Measurements from ENCODE around the gene SLC22A23.
"Not testable (repeated sequence)": the region's sequence is repeated elsewhere in the genome, so short reads cannot be mapped to it uniquely, and the experiment has no call there.

The SLC22A23 gene

DNA sequence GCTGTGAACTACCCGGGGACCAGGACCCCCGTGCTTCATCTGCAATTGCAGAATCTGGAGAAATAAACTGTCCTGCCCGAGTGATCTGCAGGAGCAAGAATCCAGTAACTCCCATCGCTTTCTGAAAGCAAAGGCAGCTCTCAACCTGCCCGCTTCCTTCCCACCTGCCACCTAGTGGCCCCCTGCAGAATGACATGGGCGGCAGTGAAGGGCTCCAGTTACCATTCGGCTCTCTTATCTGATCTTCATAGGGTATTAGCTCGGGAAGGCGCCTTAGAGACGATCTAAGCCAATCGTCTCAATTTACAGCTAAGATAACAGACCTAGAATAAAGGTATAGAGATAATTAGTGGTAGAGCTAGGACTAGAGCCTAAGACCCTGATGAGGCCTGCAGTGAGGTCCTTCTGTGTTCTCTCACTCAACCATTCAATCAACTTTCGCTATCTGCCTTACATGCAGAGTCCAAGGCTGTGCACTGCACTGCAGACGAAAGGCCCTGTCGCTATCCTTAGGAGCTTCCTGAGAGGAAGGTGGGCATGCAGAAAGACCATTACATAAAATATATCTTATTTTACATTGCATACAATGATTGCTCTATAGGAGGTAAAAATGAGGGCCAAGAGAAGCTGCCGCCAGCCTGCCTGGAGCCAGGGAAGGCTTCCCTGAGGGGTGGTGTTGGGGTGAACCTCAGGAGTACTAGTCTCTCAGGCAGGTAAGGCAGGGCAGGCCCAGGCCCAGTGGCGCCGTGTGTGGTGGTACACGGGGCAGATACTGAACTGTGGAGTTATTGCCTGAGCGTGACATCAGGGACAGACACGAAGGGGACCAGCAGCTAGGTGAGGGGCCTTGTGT lies 205.2 kb downstream of the SLC22A23 start:
- Mint-ChIP-seq H3K9me3 (no peaks in the 10 kb centered on the region), H3K27ac (no peak overlapping the region), H3K4me3 (peak overlapping the region in 1 of 2 donors; percentile 56), H3K27me3 (peaks cover 51% of the 10 kb centered on the region), H3K4me1 (peaks cover 6% of the 10 kb centered on the region)
- ATAC-seq (peak; percentile 83), DNase-seq (peak; percentile 72 to 79)

DNA sequence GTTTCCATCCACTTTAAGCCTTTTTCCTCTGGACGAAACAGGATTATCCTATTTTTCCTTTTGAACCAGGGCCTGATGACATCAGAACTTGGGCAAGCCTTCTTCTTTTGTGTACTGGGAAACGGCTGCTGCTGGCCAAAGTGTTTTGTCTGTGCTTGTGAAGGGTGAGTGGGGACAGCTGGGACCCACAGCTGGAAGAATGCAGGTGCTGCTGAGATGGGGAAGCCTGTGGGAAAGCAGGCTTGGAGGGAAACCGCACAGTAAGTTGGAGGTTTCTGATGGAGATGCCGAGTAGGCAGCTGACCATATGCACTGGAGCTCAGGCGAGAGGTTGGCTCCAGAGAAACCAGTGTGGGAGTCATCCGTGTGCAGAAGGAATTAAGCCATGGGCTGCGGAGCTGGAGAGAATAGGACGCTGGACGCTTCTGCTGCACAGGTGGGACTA lies 206.6 kb downstream of the SLC22A23 start:
- no peak for DNase-seq
- Mint-ChIP-seq H3K27me3 (peaks cover 46% of the 10 kb centered on the region), H3K9me3 (no peaks in the 10 kb centered on the region), H3K4me1 (peaks cover 6% of the 10 kb centered on the region), H3K4me3 (no peak overlapping the region), H3K27ac (no peak overlapping the region)
- ATAC-seq = no peak

DNA sequence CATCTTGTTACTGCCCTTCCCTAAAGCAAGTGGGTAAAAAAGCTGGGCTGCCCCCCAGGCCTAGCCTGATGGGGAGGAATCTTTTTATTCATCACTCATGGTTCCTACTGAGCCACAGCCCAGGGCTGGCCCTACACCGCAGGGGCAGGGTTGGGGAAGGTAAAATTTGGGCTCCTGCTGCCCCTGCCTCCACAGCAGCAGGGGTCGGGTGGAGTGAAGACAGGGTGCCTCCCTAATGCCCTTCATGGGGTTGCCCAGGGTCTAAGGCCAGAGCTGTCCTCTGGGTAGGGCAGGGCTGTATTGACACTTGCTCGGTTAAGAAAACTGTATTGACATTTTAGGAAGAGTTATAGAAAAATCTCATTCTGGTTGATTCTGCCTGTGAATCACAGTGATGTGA lies 207.0 kb downstream of the SLC22A23 start:
- DNase-seq (no peak), ATAC-seq (no peak)
- peaks cover 46% of the 10 kb centered on the region for H3K27me3 Mint-ChIP-seq
- no peak overlapping the region for H3K4me3 Mint-ChIP-seq
- H3K4me1 Mint-ChIP-seq = peaks cover 6% of the 10 kb centered on the region
- no peak overlapping the region for H3K27ac Mint-ChIP-seq
- H3K9me3 Mint-ChIP-seq = no peaks in the 10 kb centered on the region

DNA sequence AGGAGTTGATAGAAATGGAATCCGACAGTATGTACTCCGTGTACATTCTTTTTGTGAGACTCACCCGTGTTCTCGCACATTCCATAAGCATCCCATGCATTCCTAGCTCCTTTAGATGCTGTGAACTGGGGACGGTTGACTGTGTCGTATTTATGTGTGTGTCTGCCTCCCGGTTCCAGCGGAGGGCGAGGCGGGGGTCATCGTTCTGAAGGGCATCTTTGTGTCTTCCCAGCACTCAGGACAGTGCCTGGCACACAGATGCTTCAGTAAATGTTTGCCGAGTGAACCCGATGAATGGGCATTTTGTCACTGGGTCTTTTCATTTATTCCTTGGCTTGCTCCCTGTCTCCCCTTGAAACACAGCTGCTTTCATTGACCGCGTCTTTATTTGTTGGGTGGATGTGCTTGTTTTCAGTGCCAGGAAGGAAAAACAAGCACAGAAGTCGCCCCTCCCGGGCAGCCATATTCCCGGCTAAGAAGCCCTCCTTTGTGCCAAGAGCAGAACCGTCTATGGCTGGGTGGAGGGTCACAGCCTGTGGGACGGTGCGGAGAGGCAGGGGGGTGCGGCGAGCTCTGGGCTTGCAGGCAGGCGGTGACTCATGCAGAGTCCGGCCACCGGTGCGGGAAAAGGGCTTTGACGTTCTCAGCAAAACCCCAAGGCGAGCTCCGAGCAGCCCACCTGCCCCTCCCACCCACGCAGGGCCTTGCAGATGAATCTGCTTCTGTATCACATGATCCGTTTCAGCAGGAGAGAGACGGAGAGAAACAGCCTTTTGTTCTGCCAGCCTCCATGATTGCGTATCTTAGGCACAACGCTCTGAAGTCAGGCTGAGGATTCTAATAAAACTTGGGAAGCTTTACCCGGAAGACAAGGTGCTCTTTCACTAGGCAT lies 209.3 kb downstream of the SLC22A23 start:
- H3K9me3 Mint-ChIP-seq = no peaks in the 10 kb centered on the region
- no peak overlapping the region for H3K27ac Mint-ChIP-seq
- H3K4me1 Mint-ChIP-seq = peaks cover 6% of the 10 kb centered on the region
- H3K27me3 Mint-ChIP-seq = peaks cover 64% of the 10 kb centered on the region
- ATAC-seq = no peak
- no peak overlapping the region for H3K4me3 Mint-ChIP-seq
- DNase-seq = no peak

DNA sequence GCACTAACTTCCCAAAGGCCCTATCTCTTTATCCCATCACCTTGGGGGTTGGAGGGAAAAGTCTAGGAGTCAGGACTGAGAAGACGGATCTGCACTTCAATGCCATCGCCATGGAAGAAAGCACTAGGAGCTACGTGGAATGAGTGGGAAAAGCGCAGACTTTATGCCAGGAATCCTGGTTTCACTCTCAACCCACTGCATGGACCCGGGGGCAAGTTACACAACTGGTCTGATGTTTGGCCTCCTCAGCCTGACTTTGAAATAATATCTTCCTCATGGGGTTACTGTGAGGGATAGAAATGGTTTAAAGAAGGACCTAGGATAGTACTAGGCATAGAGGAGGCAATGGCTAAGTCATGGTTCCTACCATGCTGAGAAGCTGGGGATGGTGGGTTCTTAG lies 211.6 kb downstream of the SLC22A23 start:
- Mint-ChIP-seq H3K4me1 (no peaks in the 10 kb centered on the region), H3K9me3 (no peaks in the 10 kb centered on the region), H3K27me3 (peaks cover 62% of the 10 kb centered on the region), H3K4me3 (no peak overlapping the region), H3K27ac (no peak overlapping the region)
- DNase-seq (no peak), ATAC-seq (no peak)

DNA sequence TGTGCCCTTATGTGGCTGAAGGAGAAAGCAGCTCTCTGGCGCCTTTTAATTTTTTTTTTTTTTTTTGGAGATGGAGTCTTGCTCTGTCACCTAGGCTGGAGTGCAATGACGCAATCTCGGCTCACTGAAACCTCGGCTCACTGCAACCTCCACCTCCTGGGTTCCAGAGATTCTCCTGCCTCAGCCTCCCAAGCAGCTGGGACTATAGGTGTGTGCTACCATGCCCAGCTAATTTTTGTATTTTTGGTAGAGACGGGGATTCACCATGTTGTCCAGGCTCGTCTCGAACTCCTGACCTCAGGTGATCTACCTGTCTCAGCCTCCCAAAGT lies 212.1 kb downstream of the SLC22A23 start:
- not testable (repeated sequence) for ATAC-seq, H3K4me1 Mint-ChIP-seq, H3K4me3 Mint-ChIP-seq, DNase-seq, H3K27ac Mint-ChIP-seq, H3K9me3 Mint-ChIP-seq
- peaks cover 62% of the 10 kb centered on the region for H3K27me3 Mint-ChIP-seq

DNA sequence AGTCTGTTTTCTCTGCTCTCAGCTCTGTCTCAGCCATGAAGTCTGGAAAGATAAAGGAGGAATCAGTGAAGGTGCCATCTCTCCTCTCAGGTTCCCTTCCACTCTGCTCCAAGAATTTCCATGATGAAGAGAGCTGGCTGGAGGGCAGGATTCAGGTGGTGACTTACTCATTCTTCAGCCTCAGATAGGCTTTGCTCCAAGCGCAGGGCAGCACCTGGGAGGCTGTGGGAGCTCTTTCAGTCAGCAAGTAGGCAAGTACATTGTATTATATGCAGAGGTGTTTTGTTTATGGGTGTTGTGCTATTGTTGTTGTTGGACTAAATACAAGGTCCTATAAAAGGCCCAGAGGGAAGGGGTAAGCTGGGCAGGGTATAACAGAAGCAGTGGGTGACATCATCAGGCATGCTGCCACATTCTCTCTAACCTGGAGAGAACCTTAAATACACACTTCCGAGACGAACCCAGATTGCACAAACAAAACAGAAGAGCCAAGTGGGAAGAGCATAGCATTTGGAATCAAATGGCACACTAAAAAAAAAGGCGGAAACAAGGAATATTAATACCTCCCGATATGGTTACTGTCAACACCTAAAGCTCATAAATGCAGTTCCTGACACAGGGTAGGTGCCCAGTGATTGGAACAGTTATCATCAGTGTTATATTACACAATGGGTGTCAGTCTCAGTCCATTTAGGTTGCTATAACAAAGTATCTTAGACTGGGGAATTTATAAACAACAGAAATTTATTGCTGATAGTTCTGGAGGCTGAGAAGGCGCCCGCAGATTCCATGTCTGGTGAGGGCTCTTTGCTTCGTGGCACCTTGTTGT lies 212.6 kb downstream of the SLC22A23 start:
- Mint-ChIP-seq H3K9me3 (no peaks in the 10 kb centered on the region), H3K27ac (no peak overlapping the region), H3K4me3 (no peak overlapping the region), H3K27me3 (peaks cover 62% of the 10 kb centered on the region), H3K4me1 (no peaks in the 10 kb centered on the region)
- ATAC-seq (no peak), DNase-seq (no peak)

DNA sequence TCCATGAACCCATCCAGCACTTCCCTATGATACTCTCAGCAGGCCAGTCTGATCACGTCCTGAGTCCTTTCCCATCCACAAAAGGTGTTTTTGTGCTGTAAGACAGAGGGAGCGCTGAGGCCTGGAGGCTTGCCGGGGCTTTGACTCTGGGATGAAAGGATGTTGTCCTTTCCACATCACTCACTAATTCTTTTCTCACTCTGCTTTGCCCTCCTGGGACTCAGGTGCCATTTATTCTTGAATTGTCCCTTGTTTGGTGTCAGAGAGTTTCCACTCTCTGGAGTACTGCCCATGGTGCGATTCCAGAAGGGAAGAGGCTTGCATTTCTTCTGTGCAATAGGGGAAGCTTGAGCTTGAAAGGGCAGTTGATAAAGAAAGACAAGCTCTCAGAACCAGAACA lies 214.1 kb downstream of the SLC22A23 start:
- no peak overlapping the region for H3K27ac Mint-ChIP-seq
- no peak for DNase-seq
- no peaks in the 10 kb centered on the region for H3K4me1 Mint-ChIP-seq
- no peaks in the 10 kb centered on the region for H3K9me3 Mint-ChIP-seq
- peaks cover 62% of the 10 kb centered on the region for H3K27me3 Mint-ChIP-seq
- no peak overlapping the region for H3K4me3 Mint-ChIP-seq
- no peak for ATAC-seq

DNA sequence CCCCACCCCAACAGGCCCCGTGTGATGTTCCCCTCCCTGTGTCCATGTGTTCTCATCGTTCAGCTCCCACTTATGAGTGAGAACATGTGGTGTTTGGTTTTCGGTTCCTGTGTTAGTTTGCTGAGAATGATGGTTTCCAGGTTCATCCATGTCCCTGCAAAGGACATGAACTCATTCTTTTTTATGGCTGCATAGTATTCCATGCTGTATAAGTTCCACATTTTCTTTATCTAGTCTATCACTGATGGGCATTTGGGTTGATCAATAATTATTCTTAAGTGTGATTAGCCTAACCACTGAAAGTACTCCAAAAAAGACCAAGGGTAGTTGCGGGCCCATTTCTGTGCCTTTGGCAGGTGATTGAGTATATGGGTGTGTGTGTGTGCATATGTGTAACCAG lies 215.1 kb downstream of the SLC22A23 start:
- DNase-seq, ATAC-seq, H3K4me1 Mint-ChIP-seq, H3K27ac Mint-ChIP-seq, H3K4me3 Mint-ChIP-seq, H3K9me3 Mint-ChIP-seq: not testable (repeated sequence)
- peaks cover 63% of the 10 kb centered on the region for H3K27me3 Mint-ChIP-seq

DNA sequence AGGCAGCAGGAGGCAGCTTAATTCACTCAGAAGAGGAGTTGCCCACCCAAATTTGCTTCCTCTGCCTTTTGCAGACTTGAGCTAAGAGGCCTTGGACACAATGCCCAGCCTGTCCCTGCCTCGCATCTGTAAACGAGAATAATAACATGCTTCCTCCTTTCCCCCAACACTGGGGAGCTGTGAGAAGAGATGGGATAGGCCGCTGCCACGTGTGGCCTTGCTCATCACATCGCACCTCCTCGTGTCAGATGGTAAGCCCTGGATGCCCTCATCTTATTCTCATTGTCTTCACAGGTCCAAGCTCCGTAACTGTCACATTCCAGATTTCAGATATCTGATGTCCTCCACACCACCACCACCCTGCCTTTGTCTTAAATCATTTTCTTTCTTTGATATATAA lies 216.3 kb downstream of the SLC22A23 start:
- no peak overlapping the region for H3K4me3 Mint-ChIP-seq

DNA sequence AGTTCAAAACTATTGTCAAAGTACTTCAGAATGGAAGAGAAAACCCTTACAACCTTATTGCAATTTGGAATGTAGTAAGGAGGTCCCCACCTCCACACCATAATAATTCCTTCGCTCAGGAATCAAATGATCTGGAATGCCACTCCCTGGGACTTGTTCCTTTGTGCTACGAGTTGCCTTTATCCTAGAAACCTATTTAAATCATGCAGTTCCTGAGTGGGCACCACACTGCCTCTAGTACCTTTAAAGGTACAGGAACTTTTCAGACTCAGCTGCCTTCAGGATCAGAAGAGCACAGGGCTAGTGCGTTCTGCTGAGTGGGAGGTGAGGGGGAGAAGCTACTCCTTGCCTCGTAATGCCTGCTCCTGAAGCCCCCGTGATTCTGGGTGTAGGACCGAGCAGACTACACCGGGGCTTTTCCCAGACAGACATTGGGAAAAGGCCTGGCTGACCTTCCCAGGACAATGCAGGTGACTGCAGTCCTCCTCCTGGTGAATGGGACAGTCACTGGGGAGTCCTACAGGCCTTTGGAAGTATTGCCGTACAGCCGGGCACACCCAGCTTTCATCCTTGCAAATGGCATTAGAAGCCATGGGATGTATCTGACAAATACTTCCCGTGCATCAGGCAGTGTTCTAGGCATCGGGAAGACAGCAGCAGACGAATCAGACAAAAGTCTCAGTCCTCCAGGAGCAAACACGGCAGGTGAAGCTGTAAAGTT lies 217.6 kb downstream of the SLC22A23 start:
- no peaks in the 10 kb centered on the region for H3K9me3 Mint-ChIP-seq
- DNase-seq = no peak
- ATAC-seq = no peak
- no peaks in the 10 kb centered on the region for H3K4me1 Mint-ChIP-seq
- peaks cover 86% of the 10 kb centered on the region for H3K27me3 Mint-ChIP-seq
- no peak overlapping the region for H3K27ac Mint-ChIP-seq
- H3K4me3 Mint-ChIP-seq = no peak overlapping the region

More for the DNA sequence above, 216.3 kb downstream of the SLC22A23 start:
- no peaks in the 10 kb centered on the region for H3K4me1 Mint-ChIP-seq
- ATAC-seq (no peak), DNase-seq (no peak)
- H3K27ac Mint-ChIP-seq = no peak overlapping the region
- no peaks in the 10 kb centered on the region for H3K9me3 Mint-ChIP-seq
- peaks cover 75% of the 10 kb centered on the region for H3K27me3 Mint-ChIP-seq

DNA sequence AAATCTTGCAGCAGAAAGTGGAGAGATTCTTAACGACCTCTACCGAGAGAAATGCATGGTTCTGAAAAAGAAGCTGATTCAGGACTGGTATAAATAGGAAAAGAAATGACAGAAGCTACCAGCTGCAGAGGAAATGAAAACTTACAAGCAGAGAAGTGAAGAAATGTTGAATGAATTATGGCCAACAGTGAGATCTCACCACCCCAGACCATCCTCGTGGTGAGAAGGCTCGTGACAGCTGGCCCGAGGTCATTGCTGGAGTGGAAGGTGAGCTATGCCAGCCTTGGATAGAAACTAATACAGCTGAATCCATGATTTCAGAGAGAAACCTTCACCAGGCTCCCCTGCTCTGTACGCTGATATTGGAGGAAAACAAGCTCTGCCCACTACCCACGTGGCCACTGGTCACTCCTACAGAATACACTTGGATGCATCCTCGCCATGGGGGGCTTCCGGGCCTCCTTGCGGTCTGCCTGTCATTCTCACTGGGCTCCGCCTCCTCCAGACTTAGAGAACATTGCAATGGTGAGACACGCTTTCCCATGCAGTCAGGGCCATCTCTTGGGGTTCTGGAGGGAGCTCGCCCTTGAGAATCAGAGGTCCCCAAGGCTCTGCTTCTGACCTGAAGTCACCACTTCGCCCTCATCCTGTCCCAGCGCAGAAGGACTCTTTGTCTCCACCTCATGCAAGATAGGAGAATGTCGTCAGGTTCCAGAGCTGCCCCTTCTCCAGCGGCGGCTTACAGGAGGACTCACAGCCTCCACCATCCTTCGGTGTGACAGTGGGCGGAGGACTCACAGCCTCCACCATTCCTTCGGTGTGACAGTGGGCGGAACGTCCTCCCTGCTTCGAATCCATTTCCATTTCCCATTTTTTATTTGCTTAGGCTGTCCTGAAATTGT lies 218.8 kb downstream of the SLC22A23 start:
- ATAC-seq = no peak
- Mint-ChIP-seq H3K4me1 (no peaks in the 10 kb centered on the region), H3K4me3 (no peak overlapping the region), H3K9me3 (no peaks in the 10 kb centered on the region), H3K27ac (no peak overlapping the region), H3K27me3 (peaks cover 86% of the 10 kb centered on the region)
- no peak for DNase-seq

DNA sequence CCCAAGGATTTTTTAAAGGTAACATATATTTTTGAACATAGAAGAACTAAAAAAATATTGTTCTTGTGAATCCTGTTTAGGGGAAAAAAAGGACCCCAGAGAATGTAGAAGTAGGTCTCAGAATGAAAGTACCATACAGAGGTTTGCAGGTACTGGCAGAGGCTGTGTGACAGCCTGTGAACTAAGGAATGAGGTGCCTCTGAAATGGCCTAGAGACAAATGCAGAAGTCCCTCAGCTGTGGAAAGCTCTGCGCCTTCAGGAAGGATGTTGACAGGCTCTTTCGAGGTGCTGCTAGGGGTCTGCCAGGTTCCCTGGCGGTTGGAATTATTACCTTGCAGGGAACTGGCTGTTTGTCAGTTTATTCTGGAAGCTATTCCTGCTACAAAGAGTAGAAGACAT lies 220.8 kb downstream of the SLC22A23 start:
- Mint-ChIP-seq H3K4me3 (no peak overlapping the region), H3K27ac (no peak overlapping the region), H3K9me3 (no peaks in the 10 kb centered on the region), H3K4me1 (peaks cover 16% of the 10 kb centered on the region), H3K27me3 (peaks cover 97% of the 10 kb centered on the region)
- no peak for DNase-seq
- ATAC-seq = no peak

DNA sequence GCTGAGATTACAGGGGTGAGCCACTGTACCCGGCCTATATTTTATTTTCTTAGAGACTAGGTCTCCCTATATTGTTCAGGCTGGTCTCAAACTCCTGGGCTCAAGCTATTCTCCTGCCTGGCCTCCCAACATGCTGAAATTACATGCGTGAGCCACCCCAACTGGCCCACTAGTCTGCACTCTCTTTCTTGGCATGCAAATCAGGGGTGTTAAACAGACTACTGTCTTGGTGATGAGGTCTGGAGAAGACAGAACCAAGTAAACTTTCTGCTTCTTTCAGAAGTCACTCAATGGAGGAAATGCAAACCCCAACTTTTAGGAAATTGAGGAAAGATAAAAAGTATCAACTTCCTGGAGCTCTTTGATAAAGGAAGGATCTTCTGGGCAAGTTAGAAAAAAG lies 221.4 kb downstream of the SLC22A23 start:
- Mint-ChIP-seq H3K27me3 (peaks cover 97% of the 10 kb centered on the region), H3K4me1 (peaks cover 21% of the 10 kb centered on the region), H3K27ac (peak overlapping the region in 1 of 2 donors; percentile 46), H3K4me3 (no peak overlapping the region), H3K9me3 (no peaks in the 10 kb centered on the region)
- DNase-seq (no peak), ATAC-seq (no peak)
